ENCODE measurements around the gene GRAP2.
A peak's percentile ranks its signal among the peaks of the same experiment; 100 is the strongest.

The GRAP2 gene

DNA sequence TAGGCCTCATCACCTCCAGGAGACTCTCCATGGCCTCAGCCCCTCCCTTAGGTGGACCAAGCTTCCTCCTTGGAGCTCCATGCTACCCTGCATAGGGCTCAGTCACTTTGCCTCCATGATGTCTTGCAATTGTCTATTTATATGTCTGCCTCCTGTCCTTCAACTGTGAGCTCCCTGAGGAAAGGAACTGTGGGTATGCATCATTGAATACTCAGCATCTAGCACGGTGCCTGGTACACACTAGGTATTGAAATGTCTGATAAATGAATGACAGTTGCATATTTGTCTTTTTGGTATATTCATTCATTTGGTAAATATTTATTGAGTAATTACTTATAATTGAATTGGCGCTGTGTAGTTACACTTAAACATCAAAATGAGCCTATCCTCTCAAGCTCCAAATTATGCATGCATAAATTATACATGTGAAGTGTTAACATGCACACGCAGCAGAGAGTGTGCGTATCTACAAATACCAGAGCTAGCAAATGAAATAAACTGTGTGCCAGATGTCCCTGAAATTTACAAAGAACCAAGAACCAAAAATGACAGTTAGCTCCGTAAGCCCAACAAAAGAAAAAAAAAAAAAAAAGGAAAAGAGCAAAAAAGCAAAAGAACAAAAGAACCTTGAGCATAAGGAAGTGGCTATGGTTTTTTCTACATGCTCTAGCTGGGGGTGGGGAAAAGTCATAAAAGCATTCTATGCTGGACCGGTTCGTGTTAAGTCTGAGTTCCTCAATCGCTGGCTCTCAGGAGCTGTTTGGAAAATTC lies 25.2 kb downstream of the GRAP2 start:
- DNase-seq (ENCODE audit: low spot score), result no peak

DNA sequence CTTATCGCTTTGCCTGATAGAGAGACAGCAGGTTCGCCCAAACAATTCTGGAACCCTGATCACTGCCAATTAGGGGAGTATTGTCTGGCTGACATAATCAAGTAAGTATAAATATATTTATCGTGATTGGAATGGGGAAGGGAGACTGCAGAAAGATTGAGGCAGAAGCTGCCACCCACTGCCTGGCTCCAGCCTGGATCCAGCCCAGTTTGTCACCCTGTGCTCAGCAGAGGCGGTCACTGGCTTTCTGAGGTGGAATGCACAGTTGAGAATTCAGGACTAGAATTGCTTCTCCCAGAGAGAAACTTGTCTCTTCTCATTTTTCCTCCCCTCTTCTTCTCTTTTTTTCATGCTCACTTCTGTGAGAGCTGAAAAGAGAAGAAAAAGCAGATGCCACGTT lies 25.9 kb downstream of the GRAP2 start:
- DNase-seq (ENCODE audit: low spot score), result no peak

DNA sequence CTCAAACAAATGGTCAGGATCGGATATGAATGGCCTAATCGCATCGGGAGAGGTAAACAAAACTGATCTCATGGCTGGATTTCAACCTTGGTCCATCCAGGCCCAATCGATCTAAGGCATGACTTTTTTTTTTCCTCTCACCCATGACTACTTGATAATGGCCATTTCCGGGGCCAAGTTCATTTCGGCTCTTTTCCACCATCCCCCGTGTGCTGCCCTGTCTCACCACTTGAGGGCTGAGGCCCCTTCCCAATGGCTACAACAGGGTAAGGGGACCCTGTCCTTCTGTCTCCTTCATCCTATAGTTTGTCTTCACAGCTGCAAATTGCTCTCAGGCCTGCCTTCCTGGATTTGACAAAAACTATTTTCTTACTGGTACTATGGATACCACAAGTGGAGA lies 26.7 kb downstream of the GRAP2 start:
- DNase-seq (ENCODE audit: low spot score), result no peak

DNA sequence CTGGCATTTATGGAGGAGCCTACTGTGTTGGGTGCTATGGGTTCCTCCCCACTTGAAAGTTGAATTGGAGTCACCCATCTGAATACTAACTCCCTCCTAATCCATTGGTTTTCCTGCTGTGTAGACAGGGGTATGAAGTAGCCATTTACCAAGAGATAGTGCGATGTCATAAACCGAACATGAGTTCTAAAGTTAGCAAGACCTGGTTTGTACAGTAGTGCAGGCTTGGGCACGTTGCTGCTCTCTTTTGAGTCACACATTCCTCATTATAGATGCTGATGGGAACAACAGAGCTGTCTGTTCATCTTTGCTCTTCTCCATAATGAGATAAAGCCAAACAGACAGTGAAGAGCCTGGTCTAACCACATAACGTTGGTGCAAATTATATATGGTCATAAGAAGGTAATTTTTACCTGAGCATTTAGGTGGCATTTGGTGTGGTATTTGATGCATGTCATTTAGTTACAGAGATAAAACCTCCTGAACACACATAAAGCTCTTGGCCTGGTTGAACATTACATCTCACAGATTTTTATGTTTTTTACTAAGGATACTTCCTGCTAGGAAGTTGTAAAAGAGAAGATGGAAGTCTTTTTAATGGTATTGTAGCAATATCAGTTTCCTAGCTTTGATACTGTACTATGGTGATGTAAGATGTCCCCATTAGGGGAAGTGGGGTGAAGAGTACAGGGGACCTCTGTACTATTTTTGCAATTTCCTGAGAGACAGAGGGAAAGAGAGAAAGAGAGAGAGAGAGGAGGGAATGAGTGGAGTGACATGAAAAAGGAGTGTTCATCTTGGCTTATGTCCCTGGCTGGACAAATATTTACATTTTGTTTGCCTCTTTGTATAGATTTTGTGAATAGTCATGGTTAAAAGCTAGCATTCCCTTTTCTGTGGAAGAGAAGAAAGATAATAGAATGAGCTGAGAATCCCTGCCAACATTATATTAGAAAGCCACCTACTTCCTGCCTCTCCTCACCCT lies 27.9 kb downstream of the GRAP2 start:
- DNase-seq (ENCODE audit: low spot score), result no peak

DNA sequence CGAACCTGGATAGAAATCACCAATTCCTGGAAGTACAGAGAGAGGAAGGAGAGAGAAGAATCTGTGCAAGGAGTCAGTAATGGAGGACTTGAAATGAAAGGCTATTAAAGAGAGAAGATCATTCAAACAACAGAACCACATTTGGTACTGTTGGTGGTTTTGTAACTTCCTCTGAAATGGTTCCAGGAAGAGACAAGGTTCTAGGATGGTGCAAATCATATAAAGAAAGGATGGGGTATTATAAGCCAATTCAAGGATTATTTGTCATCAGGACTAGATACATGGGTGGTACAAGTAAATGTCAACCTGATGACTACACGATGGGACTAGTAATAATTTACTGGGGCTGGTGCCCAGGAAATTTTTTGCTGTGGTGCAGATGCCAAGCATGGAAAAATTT lies 30.4 kb downstream of the GRAP2 start:
- DNase-seq (ENCODE audit: low spot score), result no peak

DNA sequence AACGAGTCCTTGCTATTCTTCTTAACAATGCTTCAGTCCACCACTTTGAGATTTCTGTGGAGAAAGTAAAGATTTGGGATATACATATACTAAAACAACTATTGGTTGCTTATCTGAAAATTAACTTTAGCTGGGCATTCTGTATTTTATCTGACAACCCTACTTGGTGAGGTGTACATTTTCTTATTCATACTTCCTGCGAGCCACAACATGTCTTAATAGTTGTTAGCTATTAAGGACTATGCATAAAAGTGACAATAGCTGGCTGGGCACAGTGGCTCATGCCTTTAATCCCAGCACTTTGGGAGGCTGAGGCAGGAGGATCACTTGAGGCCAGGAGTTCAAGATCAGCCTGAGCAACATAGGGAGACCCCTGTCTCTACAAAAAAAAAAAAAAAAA lies 31.3 kb downstream of the GRAP2 start:
- no peak for DNase-seq (ENCODE audit: low spot score)

DNA sequence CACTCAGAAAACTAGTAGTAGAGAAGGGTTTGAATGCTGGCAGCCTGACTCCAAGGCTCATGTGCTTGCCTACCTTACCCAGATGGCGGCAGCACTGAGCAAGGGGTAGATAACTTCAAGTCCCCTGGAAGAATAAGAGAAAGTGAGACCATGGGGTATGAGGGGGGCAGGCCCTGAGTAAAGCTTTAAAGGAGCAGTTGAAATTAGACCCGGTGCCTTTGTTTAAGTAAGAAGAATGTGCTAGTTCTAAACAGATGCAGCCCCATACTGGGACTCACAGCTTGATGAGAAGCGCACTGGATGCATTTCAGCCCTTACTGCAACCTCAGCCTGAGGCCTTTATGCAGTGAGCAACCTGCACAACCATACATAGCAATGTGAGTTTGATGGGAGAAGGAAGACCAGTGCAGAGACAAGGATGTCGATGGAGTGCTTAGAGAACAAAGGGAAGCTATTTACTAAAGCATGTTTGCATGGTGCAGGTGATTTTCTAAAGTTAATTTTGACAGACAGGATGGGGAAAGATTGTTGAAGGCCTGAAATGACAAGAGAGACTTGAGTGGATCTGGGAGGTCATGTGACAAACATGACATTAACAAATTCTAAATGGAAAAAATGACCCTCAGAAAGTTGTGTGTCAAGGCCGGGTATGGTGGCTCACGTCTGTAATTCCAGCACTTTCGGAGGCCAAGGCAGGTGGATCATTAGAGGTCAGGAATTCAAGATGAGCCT lies 32.2 kb downstream of the GRAP2 start:
- peak; percentile 31 for DNase-seq (ENCODE audit: low spot score)

DNA sequence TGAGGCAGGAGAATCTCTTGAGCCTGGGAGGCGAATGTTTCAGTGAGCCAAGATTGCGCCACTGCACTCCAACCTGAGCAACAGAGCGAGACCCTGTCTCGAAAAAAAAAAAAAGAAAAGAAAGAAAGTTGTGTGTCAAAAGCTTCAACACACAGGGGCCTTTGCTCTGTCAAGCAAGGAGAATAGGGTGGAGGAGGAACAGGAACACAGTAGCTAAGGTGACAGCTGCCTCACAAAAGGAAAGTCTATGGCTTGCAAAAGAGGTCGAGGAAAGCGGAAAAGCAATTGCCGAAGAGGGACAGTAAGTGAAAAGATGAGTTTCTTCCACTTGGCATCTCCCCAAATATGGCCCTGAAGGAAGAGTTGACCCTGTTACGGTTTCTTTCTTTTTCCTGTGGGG lies 32.9 kb downstream of the GRAP2 start:
- DNase-seq (ENCODE audit: low spot score), result no peak

DNA sequence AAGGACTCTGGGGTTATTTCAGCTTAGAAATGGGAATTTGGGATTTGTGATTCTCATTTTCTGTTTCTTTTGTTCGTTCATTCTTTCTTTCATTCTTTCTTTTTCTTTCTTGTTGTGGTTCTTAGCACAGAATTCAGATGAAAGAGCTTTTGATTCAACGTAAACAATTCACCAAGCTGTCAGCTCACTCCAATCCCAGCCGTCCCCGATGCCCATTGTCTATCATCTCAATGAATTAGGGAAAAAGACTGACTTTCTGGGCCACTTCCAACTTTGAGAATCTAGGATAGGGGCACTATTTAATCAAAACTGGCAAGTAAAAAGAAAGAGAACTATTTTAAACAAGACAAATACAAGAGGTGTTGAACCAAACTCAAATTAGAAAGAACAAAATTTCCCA lies 34.2 kb downstream of the GRAP2 start:
- no peak for DNase-seq (ENCODE audit: low spot score)

DNA sequence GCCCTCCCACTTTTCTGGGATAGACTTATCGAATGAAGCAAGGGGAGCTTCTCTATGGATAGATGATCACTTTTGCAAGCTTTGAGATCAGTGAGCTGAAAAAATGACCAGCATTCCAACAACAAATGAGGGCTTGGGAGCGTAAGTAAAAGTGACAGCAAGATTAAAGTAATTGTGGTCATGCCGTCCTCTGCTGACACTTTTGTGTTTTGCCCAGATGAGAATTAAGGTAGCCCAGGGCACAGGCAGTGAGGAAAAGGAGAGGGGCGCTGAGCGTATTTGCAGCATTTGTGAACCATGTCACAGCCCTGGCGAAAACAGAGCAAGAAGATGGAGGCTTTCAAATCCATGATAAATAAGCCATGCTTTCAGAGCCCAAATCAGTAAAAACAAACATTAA lies 34.7 kb downstream of the GRAP2 start:
- no peak for DNase-seq (ENCODE audit: low spot score)

DNA sequence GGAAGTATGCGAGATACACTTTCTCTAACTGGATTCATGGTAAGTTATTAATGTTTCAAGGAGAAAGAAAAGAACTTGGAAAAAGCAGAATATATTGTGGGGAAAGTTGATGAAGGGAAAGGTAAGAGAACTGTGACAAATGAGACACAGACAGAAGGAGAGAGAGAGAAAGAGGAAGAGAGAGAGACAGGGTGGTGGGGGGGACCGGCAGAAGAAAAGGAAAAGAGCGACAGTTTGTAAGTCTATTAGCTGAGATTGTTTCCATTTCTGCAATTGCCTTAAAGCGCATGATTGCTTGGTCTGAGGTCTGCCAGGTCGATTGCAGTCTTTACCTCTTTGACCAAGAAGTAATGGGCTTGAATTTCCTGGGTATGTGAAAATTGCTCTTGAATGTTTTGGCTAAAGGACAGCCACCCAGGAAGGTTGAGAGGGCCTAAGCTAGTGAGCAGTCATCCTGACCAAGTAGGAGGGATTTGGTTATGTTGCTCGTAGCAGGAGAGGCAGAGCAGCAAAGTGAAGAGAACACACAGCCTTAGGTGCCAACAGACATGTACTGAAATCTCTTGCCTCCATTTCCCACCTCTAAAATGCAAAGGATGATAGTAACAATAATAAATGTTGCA lies 35.8 kb downstream of the GRAP2 start:
- DNase-seq (ENCODE audit: low spot score), result no peak

DNA sequence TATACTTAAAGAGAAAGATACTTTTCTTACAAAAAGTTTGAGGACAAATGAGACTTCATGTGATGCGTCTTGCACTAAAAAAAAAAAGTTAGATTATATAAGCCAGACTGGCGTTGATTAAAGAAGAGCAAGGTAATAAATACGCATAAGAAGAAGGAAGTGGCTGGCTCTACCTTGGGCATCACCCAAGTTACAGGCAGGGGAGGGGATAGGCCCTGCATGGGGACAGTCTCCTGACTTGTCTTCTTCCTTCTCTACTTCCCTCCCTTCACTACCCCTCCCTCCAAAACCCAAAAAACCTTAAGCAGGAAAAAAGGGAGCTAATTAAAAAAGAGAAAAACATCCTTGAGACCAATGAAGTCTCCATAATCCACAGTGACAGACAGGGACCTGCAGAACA lies 37.0 kb downstream of the GRAP2 start:
- DNase-seq (ENCODE audit: low spot score), result no peak

DNA sequence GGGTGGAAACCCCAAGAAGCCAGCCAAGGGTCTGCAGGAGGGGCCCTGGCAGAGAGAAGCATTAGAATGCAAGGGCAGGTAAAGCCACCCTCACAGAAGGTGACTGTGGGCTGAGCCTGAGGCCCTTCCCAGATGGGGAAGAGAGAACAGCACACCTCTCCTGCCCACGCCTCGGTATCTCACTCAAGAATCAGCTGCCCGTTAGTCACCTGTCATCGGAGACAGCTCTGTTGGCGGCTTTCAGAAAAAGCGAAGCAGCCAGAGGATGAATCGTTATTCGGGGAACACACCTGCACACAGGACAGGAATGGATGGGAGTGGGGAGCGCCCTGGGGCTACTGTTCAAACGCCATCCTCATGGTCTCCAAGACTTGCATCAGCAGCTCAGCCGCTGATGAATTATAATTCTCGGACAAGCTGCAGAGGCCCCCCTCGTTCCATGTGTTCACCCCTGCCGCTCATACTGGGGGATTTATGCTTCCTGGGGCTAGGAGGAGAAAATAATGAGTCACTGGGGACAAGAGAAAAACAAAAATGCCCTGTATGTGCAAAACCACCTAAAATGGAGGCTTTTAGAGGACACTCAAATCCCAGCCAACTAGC lies 37.7 kb downstream of the GRAP2 start:
- DNase-seq (ENCODE audit: low spot score), result no peak

DNA sequence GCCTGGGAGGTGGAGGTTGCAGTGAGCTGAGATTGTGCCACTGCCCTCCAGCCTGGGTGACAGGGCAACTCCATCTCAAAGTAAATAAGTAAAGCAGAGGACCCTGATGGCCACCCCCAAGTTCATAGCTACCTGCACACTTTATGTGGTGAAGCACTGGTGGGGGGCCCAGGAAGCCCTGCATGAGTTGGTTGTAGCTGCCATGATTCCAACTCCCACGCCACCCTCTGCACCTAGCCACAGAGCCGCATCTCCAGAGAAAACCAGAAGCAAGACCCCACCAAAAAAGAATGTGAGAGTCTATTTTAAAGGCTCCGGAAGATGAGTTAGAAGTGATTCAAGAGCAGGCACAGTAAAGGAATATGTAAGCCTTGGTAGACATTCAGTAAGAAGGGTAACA lies 38.9 kb downstream of the GRAP2 start:
- no peak for DNase-seq (ENCODE audit: low spot score)

DNA sequence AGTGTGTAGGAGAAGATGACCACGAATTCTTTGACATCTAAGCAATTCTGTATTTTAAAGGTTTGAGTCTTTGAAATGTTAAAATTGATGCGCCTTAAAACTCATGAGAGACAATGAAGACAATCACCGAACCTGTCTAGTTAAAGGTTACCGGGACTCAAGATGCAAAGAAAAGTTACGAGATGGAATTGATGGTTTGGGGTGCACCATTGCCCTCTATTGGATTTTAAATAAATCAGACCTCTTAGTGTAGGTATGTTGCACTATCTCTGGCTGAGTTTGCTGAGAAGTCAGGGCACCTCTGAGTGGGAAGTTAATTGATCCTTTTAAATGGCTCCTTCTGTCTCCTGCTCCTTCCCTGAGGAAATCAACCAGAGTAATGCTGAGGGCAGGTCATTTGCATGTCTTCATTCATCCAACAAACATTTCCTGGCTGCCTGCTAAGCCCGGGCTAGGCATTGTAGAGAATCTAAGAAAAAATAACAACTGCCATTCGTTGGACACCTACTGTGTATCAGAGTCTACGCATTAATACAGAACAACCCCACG lies 39.9 kb downstream of the GRAP2 start:
- no peak for DNase-seq (ENCODE audit: low spot score)

DNA sequence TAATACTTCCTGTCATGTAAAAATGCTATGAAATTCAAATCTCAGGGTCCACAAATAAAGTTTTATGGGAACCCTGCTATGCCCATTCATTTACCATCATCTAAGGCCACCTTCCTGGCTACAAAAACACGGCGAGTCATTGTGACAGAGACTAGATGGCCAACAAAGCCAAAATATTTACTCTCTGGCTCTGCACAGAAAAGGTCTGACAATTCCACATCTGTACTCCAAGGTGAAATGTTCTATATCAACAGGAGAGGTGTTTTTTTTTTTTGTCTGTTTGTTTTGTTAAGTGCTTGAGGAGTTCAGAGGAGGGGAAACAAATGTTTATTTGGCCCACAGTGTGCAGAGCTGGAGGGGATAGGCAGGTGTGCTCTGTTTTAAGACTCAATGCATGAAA lies 40.7 kb downstream of the GRAP2 start:
- DNase-seq (ENCODE audit: low spot score), result no peak

DNA sequence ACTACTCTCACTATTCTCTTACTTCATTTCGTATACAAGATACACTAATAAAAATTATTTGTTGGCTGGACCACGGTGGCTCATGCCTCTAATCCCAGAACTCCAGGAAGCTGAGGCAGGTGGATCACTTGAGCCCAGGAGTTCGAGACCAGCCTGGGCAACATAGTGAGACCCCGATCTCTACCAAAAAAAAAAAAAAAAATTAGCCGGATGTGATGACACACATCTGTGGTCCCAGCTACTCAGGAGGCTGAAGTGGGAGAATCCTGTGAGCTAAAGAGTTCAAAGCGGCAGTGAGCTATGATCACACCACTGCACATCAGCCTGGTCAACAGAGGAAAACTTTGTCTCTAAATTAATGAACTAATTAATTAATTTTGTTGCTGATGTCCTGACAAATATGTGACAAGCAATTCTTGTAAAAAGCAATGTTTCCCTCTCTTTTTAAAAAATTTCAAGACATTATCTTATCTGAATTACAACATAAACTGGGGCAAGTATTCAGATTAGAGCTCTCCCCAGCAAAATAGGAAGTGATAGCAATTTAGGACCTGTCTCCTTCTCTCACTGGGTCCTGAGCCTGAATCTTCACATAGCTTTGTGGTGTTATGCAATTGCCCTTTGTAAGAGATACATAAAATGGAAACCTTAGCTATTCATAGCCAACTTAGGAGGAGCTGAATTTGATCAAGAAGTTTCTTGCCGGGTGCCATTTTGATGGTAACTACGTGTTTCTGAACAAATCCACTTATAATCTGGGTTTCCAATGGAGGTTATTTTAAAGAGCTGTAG lies 41.8 kb downstream of the GRAP2 start:
- DNase-seq (ENCODE audit: low spot score), result no peak

DNA sequence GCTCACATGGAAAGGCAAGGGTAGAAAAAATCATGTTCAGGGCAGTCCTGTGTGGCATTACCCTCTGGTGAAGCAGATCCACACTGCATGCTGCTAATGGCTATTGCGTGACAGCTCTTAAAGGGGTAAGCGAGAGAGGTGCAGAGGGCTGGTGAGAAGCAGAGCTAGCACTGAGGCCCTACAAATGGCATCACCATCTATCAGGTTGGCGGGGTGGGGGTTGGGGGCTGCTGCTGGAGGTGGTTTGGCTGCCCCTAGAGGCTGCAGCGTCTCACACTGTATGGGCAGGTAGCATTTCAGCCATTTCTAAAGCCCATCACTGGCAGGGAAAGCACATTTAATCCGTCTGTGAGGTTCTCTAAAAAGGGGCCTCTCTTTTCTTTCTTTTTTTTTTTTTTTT lies 42.5 kb downstream of the GRAP2 start:
- DNase-seq (ENCODE audit: low spot score), result no peak

DNA sequence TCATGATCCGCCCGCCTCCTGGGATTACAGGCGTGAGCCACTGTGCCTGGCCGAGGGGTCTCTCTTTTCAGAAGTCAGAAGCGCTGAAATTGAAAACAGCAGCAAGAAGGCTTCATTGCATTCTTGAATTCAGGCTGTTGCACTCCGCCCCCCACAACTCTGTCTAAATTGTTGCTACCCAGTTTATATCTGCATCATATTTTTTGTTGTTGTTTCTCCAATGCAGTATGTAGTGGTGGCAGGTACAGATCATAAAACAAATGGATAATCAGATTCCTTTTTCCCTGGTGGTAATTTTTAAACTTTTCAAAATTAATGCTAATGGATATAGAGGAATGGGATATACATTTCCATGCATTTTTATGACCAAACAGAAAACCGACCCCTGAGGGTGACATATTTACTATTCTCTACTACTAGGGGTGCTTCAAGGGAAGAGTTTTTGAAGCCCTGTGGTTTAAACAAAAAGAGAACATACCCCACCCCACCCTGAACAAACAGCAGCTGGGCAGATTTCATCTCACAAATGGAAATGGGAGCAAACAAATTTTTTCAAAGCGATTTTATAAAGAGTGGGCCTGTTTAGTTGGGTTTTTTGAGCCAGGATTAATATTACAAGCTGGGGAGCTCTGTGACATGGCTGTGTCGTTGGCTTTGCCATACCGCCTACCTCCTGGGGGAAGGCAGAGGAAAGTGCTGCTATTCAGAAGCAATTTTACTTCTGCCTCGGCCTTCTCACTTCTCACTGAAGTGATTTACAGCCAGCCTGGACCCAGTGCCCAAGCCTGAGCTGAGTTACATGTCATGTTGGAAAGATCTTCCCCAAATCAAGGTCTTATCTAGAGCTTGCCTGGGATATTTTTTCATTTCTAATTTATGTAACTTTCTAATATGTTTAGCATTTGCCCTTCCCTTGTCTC lies 43.3 kb downstream of the GRAP2 start:
- DNase-seq (ENCODE audit: low spot score), result no peak

DNA sequence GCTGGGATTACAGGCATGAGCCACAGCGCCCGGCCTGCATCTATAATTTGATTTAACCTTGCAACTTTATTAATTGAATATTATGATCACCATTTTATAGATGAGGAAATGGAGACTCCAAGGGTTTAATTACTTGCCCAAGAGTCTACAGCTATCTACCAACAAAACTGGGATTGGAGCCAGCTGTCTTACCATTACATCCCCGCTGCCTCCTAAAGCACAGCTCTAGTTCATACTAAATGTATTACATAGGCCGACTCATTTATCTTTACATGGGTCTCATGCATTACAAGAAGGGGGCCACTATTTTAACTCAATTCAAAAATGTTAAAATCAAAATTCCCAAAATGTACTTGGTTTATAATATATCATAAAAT lies 45.2 kb downstream of the GRAP2 start:
- no peak for DNase-seq (ENCODE audit: low spot score)
